A549 (cell line): ENCODE results near the gene ING2. TPM values are rescaled to one million over a fixed set of nuclear protein-coding genes. Genes with fewer than 3 reads are reported as not detected.

ENCODE experiments used
- ATAC-seq, 2 experiments: fragments of 200-7000 bp in 1 of 2; fragments of >200 bp in 1 of 2; cut with Nextera tagmentation in 1 of 2; cut with Tn5 transposase in 1 of 2; 3 replicates each; pipeline versions ENCODE4 v1.8.0 to v1.9.1; 2018 to 2020; ENCODE audit warnings: mild to moderate bottlenecking in 1 of 2, moderate library complexity in 1 of 2
- CTCF ChIA-PET: fragments of 300-600 bp; sonication (Branson Sonifier 250); formaldehyde crosslinking; extraction: SDS; loops from one replicate; lab custom pipeline; 2021; ENCODE audit warnings: antibody characterized with exemption, inconsistent platforms; lab: Yijun Ruan, JAX
- POLR2A ChIA-PET: fragments of 350-600 bp; formaldehyde crosslinking; extraction: SDS; loops from one replicate; lab custom pipeline; 2021; ENCODE audit warnings: antibody characterized with exemption, inconsistent platforms; lab: Yijun Ruan, JAX
- DNase-seq, 2 experiments: peaks; one replicate each; pipeline versions ENCODE4 v3.0.0 to v3.0.0-alpha.2; 2011 to 2016; ENCODE audit warnings: low read depth in 1 of 2, low spot score in 1 of 2
- FAIRE-seq: peaks from 2 replicates; lab custom pipeline; 2011; peaks lifted over from hg19 to GRCh38; lab: Jason Lieb, UNC
- H3K27ac ChIP-seq, 2 experiments: fragments of >200 bp; sonication (Bioruptor Twin); formaldehyde crosslinking; 3 replicates each; pipeline ENCODE4 v1.5.1; 2016 to 2017
- H3K4me1 ChIP-seq: fragments of >200 bp; sonication (Bioruptor Twin); formaldehyde crosslinking; 3 replicates; pipeline ENCODE4 v1.6.1; 2016
- H3K4me2 ChIP-seq: fragments of >200 bp; sonication (Bioruptor Twin); formaldehyde crosslinking; 3 replicates; pipeline ENCODE4 v1.6.1; 2016
- H3K4me3 ChIP-seq: fragments of >200 bp; sonication (Bioruptor Twin); formaldehyde crosslinking; 3 replicates; pipeline ENCODE4 v1.5.1; 2016
- H3K9me3 ChIP-seq: fragments of >200 bp; sonication (Bioruptor Twin); formaldehyde crosslinking; 3 replicates; pipeline ENCODE4 v1.6.1; 2016
- CBX2 ChIP-seq: fragments of 200-600 bp; sonication (generic); IDR thresholded peaks from 2 replicates; pipeline ENCODE4 v1.6.1; 2016; ENCODE audit warnings: low read depth, mild to moderate bottlenecking, borderline replicate concordance
- CHD2 ChIP-seq: fragments of 150-350 bp; IDR thresholded peaks from 2 replicates; pipeline ENCODE4 v1.6.1; 2014; ENCODE audit warnings: low read length; ENCODE audit not compliant: partially characterized antibody
- CTCF ChIP-seq: fragments of >200 bp; sonication (Bioruptor Twin); formaldehyde crosslinking; IDR thresholded peaks from 3 replicates; pipeline ENCODE4 v1.5.1; 2016
- EHF ChIP-seq: fragments of 250-450 bp; sonication (Bioruptor Pico); IDR thresholded peaks from 2 replicates; pipeline ENCODE4 v1.5.0; 2020; ENCODE audit warnings: mild to moderate bottlenecking
- EHMT2 ChIP-seq: fragments of 200-600 bp; sonication (generic); IDR thresholded peaks from 2 replicates; pipeline ENCODE4 v1.6.1; 2016; ENCODE audit warnings: antibody characterized with exemption, low read depth, mild to moderate bottlenecking, moderate library complexity
- FOSB ChIP-seq: fragments of 250-450 bp; sonication (Bioruptor Pico); IDR thresholded peaks from 2 replicates; pipeline ENCODE4 v1.5.0; 2020; ENCODE audit warnings: mild to moderate bottlenecking, moderate library complexity
- FOXS1 ChIP-seq: fragments of 250-450 bp; sonication (Bioruptor Pico); IDR thresholded peaks from 2 replicates; pipeline ENCODE4 v1.5.0; 2020; ENCODE audit warnings: mild to moderate bottlenecking, moderate library complexity
- HES2 ChIP-seq: fragments of >200 bp; sonication (Bioruptor Twin); formaldehyde crosslinking; IDR thresholded peaks from 2 replicates; pipeline ENCODE4 v1.6.1; 2016
- HEYL ChIP-seq: fragments of 250-450 bp; sonication (Bioruptor Pico); IDR thresholded peaks from 2 replicates; pipeline ENCODE4 v1.8.0; 2021; ENCODE audit warnings: mild to moderate bottlenecking, moderate library complexity
- HOXA7 ChIP-seq: fragments of 250-450 bp; sonication (Bioruptor Pico); IDR thresholded peaks from 2 replicates; pipeline ENCODE4 v1.5.0; 2020; ENCODE audit warnings: mild to moderate bottlenecking, moderate library complexity
- HOXB13 ChIP-seq: fragments of 250-450 bp; sonication (Bioruptor Pico); IDR thresholded peaks from 2 replicates; pipeline ENCODE4 v1.5.0; 2020; ENCODE audit warnings: low read depth, mild to moderate bottlenecking, moderate library complexity
- JUN ChIP-seq, 2 experiments: fragments of >200 bp; sonication (Bioruptor Twin); formaldehyde crosslinking; IDR thresholded peaks; 2 replicates in 1 of 2; 3 replicates in 1 of 2; pipeline ENCODE4 v1.6.1; 2016 to 2017
- MAZ ChIP-seq: fragments of 150-350 bp; IDR thresholded peaks from 2 replicates; pipeline ENCODE4 v1.6.1; 2014; ENCODE audit warnings: antibody characterized with exemption, low read depth, low read length, borderline replicate concordance
- MYC ChIP-seq: IDR thresholded peaks from 2 replicates; pipeline ENCODE4 v1.6.1; 2012; ENCODE audit warnings: mild to moderate bottlenecking, inconsistent platforms, low read length, improper control_type of control experiment, borderline replicate concordance
- NPAS2 ChIP-seq: fragments of 250-450 bp; sonication (Bioruptor Pico); IDR thresholded peaks from 2 replicates; pipeline ENCODE4 v1.8.0; 2022; ENCODE audit warnings: mild to moderate bottlenecking, moderate library complexity, borderline replicate concordance
- NR3C1 ChIP-seq: fragments of >200 bp; sonication (Bioruptor Twin); formaldehyde crosslinking; IDR thresholded peaks from 3 replicates; pipeline ENCODE4 v1.6.1; 2017
- PBX3 ChIP-seq: IDR thresholded peaks from 2 replicates; pipeline ENCODE4 v1.6.1; 2012
- PHF8 ChIP-seq: fragments of 200-600 bp; sonication (generic); IDR thresholded peaks from 2 replicates; pipeline ENCODE4 v1.6.1; 2016; ENCODE audit warnings: low read depth, mild to moderate bottlenecking, antibody characterized with exemption, moderate library complexity, borderline replicate concordance
- POLR2AphosphoS2 ChIP-seq: conservative IDR thresholded peaks from 2 replicates; pipeline ENCODE4 v1.6.1; 2012; ENCODE audit warnings: low read length, improper control_type of control experiment, inconsistent platforms
- RAD21 ChIP-seq, 2 experiments: fragments of >200 bp in 1 of 2; sonication (Bioruptor Twin) in 1 of 2; formaldehyde crosslinking in 1 of 2; IDR thresholded peaks in 1 of 2; conservative IDR thresholded peaks in 1 of 2; 2 replicates in 1 of 2; 3 replicates in 1 of 2; pipeline ENCODE4 v1.6.1; 2012 to 2018; ENCODE audit warnings: inconsistent platforms in 1 of 2
- REST ChIP-seq: fragments of 200-600 bp; sonication (generic); IDR thresholded peaks from 2 replicates; pipeline ENCODE4 v1.6.1; 2016; ENCODE audit warnings: antibody characterized with exemption, mild to moderate bottlenecking, moderate library complexity
- RNF2 ChIP-seq: fragments of 200-600 bp; sonication (generic); IDR thresholded peaks from 2 replicates; pipeline ENCODE4 v1.6.1; 2016; ENCODE audit warnings: low read depth, mild to moderate bottlenecking, antibody characterized with exemption, moderate library complexity, borderline replicate concordance
- SMC3 ChIP-seq: fragments of >200 bp; sonication (Bioruptor Twin); formaldehyde crosslinking; IDR thresholded peaks from 3 replicates; pipeline ENCODE4 v1.6.1; 2018; ENCODE audit warnings: inconsistent platforms
- SREBF2 ChIP-seq: fragments of 450-650 bp; IDR thresholded peaks from 2 replicates; pipeline ENCODE4 v1.6.1; 2014; ENCODE audit warnings: mild to moderate bottlenecking, moderate library complexity
- TFCP2L1 ChIP-seq: fragments of 250-450 bp; sonication (Bioruptor Pico); IDR thresholded peaks from 2 replicates; pipeline ENCODE4 v1.5.0; 2021; ENCODE audit warnings: mild to moderate bottlenecking
- TP53 ChIP-seq: fragments of 250-450 bp; sonication (Bioruptor Pico); IDR thresholded peaks from 2 replicates; pipeline ENCODE4 v1.5.0; 2021; ENCODE audit warnings: mild to moderate bottlenecking, moderate library complexity
- USF2 ChIP-seq: fragments of 450-650 bp; IDR thresholded peaks from 2 replicates; pipeline ENCODE4 v1.6.1; 2014; ENCODE audit warnings: antibody characterized with exemption
- ZSCAN20 ChIP-seq: fragments of 250-450 bp; sonication (Bioruptor Pico); IDR thresholded peaks from 2 replicates; pipeline ENCODE4 v1.8.0; 2022; ENCODE audit warnings: mild to moderate bottlenecking, moderate library complexity
- WGBS: methylation state at CpG from one replicate; pipeline ENCODE4 v1.1.6; 2017; ENCODE audit errors: missing lambda C conversion rate; 5-methylcytosine and 5-hydroxymethylcytosine counted together
- polyA plus RNA-seq, 4 experiments: library from polyadenylated mRNA; depleted of rRNA in 3 of 4; stranded (reverse); fragments of >200 nt; fragmentation: RNase III in 1 of 4; extraction: RNeasy Plus Mini Kit Qiagen cat#74134 plus additional on column Dnase treatment in 1 of 4; gene quantifications; 2 replicates in 3 of 4; 3 replicates in 1 of 4; pipeline ENCODE4 v1.2.3, GENCODE V29; 2011 to 2017

The ING2 gene
- polyA plus RNA-seq, 2 of the 4 experiments (the other 2 are of a cell fraction), result 14.8 to 16.9 TPM

- no peak overlapping the region for H3K27ac ChIP-seq
- 89% methylated on average over 2 of the region's 2 CpGs for whole genome bisulfite sequencing
- no peaks in the 10 kb centered on the region for H3K9me3 ChIP-seq
- TF ChIP-seq ZSCAN20 (CRISPR knock-in tag) (no peak), EHMT2 (no peak), HEYL (no peak), RAD21 (conservative IDR thresholded peaks at IDR 0.05 in 1 of 2, IDR thresholded peaks at IDR 0.05 in 1 of 2) (no peak), CTCF (no peak), FOXS1 (no peak), HES2 (no peak), JUN (IDR thresholded peaks at IDR 0.05) (no peak), HOXB13 (CRISPR knock-in tag) (no peak), PHF8 (no peak), HOXA7 (no peak)
- no peak overlapping the region for H3K4me3 ChIP-seq
- no peaks in the 10 kb centered on the region for H3K4me1 ChIP-seq
- ATAC-seq, result no peak
- ChIA-PET POLR2A (no interaction called here), CTCF (interaction anchor here (0.6 to 1.1 kb wide), 2 partner anchors 43 to 49 kb away, joined by 3 read pairs; no protein-coding TSS in a partner anchor)
- H3K4me2 ChIP-seq, result no peak overlapping the region
- no peak for FAIRE-seq
- DNase-seq, result no peak
These were observed 12.3 kb downstream of the ING2 start for GRCh38 chr4:183517194-183517593.

- FAIRE-seq (no peak), ATAC-seq (no peak), DNase-seq (no peak)
- no peak overlapping the region for H3K4me2 ChIP-seq
- H3K4me3 ChIP-seq, result no peak overlapping the region
- no peaks in the 10 kb centered on the region for H3K9me3 ChIP-seq
- POLR2A ChIA-PET, result no interaction called here
- no peak overlapping the region for H3K27ac ChIP-seq
- CTCF ChIA-PET, result interaction anchor here (1.1 kb wide), 1 partner anchor 43 kb away, joined by 3 read pairs; no protein-coding TSS in a partner anchor
- no peaks in the 10 kb centered on the region for H3K4me1 ChIP-seq
- WGBS, result 98% methylated on average over 3 of the region's 3 CpGs
- TF ChIP-seq CTCF, result no peak
- no peak for TF ChIP-seq FOSB (CRISPR knock-in tag)
- no peak for TF ChIP-seq EHF (CRISPR knock-in tag)
- TF ChIP-seq POLR2AphosphoS2, result no peak
- no peak for TF ChIP-seq CBX2
- TF ChIP-seq HES2, result no peak
- no peak for TF ChIP-seq REST
- no peak for TF ChIP-seq NR3C1
- TF ChIP-seq SREBF2, result no peak
- TF ChIP-seq RNF2, result no peak
- no peak for TF ChIP-seq TP53
- TF ChIP-seq TFCP2L1 (CRISPR knock-in tag), result no peak
- no peak for TF ChIP-seq NPAS2 (CRISPR knock-in tag)
- TF ChIP-seq FOXS1, result no peak
- TF ChIP-seq SMC3, result no peak
- no peak for TF ChIP-seq MYC
- no peak for TF ChIP-seq CHD2
- TF ChIP-seq PBX3, result no peak
- no peak for TF ChIP-seq USF2
- no peak for TF ChIP-seq MAZ
These were observed 12.9 kb downstream of the ING2 start for GRCh38 chr4:183517781-183518180.
